NCI-H748 treated with DMSO at 0.1 percent for 48 hours (cell line): ENCODE measurements around the gene GHR.

Experiments
- DNase-seq: peaks from one replicate; lab custom pipeline; 2025; lab: John Stamatoyannopoulos, UW

Gene GHR

GRCh38 chr5:42423285-42424165 is at the start of gene GHR:
GHR (plus strand) TSS chr5:42423439; CDS start chr5:42565875, 142,436 bp downstream.
- peak; percentile 98 for DNase-seq

- no peak for DNase-seq
These were observed 48.5 kb upstream of the GHR start for GRCh38 chr5:42374679-42375273.

- no peak for DNase-seq
These were observed 45.7 kb upstream of the GHR start for GRCh38 chr5:42377496-42377895.

- no peak for DNase-seq
These were observed 41.3 kb upstream of the GHR start for GRCh38 chr5:42381973-42382372.

- DNase-seq, result no peak
These were observed 35.7 kb upstream of the GHR start for GRCh38 chr5:42387563-42387962.

GRCh38 chr5:42390115-42390514 is 33.1 kb upstream of the GHR start:
- DNase-seq, result no peak

GRCh38 chr5:42392917-42393316 is 30.3 kb upstream of the GHR start:
- no peak for DNase-seq

GRCh38 chr5:42396111-42396510 is 27.1 kb upstream of the GHR start:
- DNase-seq, result no peak

- no peak for DNase-seq
These were observed 26.0 kb upstream of the GHR start for GRCh38 chr5:42397267-42397666.

GRCh38 chr5:42399702-42400101 is 23.5 kb upstream of the GHR start:
- DNase-seq, result no peak

GRCh38 chr5:42400474-42400873 is 22.8 kb upstream of the GHR start:
- DNase-seq, result no peak

- no peak for DNase-seq
These were observed 20.0 kb upstream of the GHR start for GRCh38 chr5:42403236-42403635.

- no peak for DNase-seq
These were observed 18.9 kb upstream of the GHR start for GRCh38 chr5:42404366-42404765.

GRCh38 chr5:42419294-42419693 is 3.9 kb upstream of the GHR start:
- no peak for DNase-seq

- no peak for DNase-seq
These were observed 471 bp upstream of the GHR start for GRCh38 chr5:42422656-42423280.

- no peak for DNase-seq
These were observed 2.8 kb downstream of the GHR start for GRCh38 chr5:42426016-42426415.

GRCh38 chr5:42429694-42430093 is 6.5 kb downstream of the GHR start:
- DNase-seq, result no peak

- DNase-seq, result no peak
These were observed 10.9 kb downstream of the GHR start for GRCh38 chr5:42434047-42434724.

GRCh38 chr5:42436051-42436450 is 12.8 kb downstream of the GHR start:
- no peak for DNase-seq

- DNase-seq, result no peak
These were observed 31.2 kb downstream of the GHR start for GRCh38 chr5:42454216-42454995.

- no peak for DNase-seq
These were observed 37.8 kb downstream of the GHR start for GRCh38 chr5:42461033-42461432.

- DNase-seq, result no peak
These were observed 38.3 kb downstream of the GHR start for GRCh38 chr5:42461507-42461906.
